GM21825 (cell line): ENCODE measurements around the gene CPNE7.

Experiments used
- ATAC-seq: cut with Tn5 transposase; IDR thresholded peaks from one replicate; pipeline ENCODE4 v1.9.1; 2021; ENCODE audit warnings: mild to moderate bottlenecking, moderate library complexity; ENCODE audit not compliant: unreplicated experiment

CPNE7 gene

GRCh38 chr16:89575247-89576152 is at the start of gene CPNE7:
Gene CPNE7, plus strand, starts transcription at chr16:89575758. Its CDS starts 140 bp downstream, at chr16:89575898.
- ATAC-seq: no peak

- ATAC-seq: no peak
Observed at GRCh38 chr16:89529097-89529496, 46.5 kb upstream of the CPNE7 start.

- no peak for ATAC-seq
Observed at GRCh38 chr16:89530401-89531381, 44.9 kb upstream of the CPNE7 start.

GRCh38 chr16:89531821-89532526 is 43.6 kb upstream of the CPNE7 start:
- no peak for ATAC-seq

GRCh38 chr16:89534252-89534756 is 41.3 kb upstream of the CPNE7 start:
- no peak for ATAC-seq

- no peak for ATAC-seq
Observed at GRCh38 chr16:89536371-89536770, 39.2 kb upstream of the CPNE7 start.

GRCh38 chr16:89536886-89537548 is 38.5 kb upstream of the CPNE7 start:
- ATAC-seq: no peak

GRCh38 chr16:89537549-89537925 is 38.0 kb upstream of the CPNE7 start:
- no peak for ATAC-seq

- no peak for ATAC-seq
Observed at GRCh38 chr16:89538286-89538685, 37.3 kb upstream of the CPNE7 start.

GRCh38 chr16:89540557-89540956 is 35.0 kb upstream of the CPNE7 start:
- ATAC-seq: no peak

GRCh38 chr16:89541792-89542191 is 33.8 kb upstream of the CPNE7 start:
- ATAC-seq: no peak

- ATAC-seq: no peak
Observed at GRCh38 chr16:89544113-89544512, 31.4 kb upstream of the CPNE7 start.

GRCh38 chr16:89544713-89545043 is 30.9 kb upstream of the CPNE7 start:
- no peak for ATAC-seq

- ATAC-seq: no peak
Observed at GRCh38 chr16:89545044-89545830, 30.3 kb upstream of the CPNE7 start.

- ATAC-seq: no peak
Observed at GRCh38 chr16:89545831-89546574, 29.6 kb upstream of the CPNE7 start.

GRCh38 chr16:89546781-89547180 is 28.8 kb upstream of the CPNE7 start:
- no peak for ATAC-seq

GRCh38 chr16:89547291-89547690 is 28.3 kb upstream of the CPNE7 start:
- no peak for ATAC-seq

- no peak for ATAC-seq
Observed at GRCh38 chr16:89547860-89548259, 27.7 kb upstream of the CPNE7 start.
